Measurements from ENCODE around the gene ZNF638. TPM values are rescaled to one million over a fixed set of nuclear protein-coding genes. Genes with fewer than 3 reads are reported as not detected.
A peak's percentile ranks its signal among the peaks of the same experiment; 100 is the strongest.
"Not testable (repeated sequence)": the region's sequence is repeated elsewhere in the genome, so short reads cannot be mapped to it uniquely, and the experiment has no call there.

The ZNF638 gene
- total and polyA plus RNA-seq, 2 donors = 149 to 210 TPM

GRCh38 chr2:71393216-71393615 lies 61.6 kb downstream of the ZNF638 start:
- DNase-seq (ENCODE audit: low read depth in 6 of 9, low spot score in 9 of 9) = no peak
- H3K27me3 ChIP-seq (ENCODE audit: control insufficient read depth in 2 of 2, insufficient read depth in 1 of 2, low read length in 1 of 2) = no peaks in the 10 kb centered on the region
- no peak overlapping the region for H3K27ac ChIP-seq (ENCODE audit: low read depth in 1 of 2, low read length in 1 of 2)
- no peak overlapping the region for H3K4me3 ChIP-seq (ENCODE audit: low read length in 2 of 2)
- H3K9me3 ChIP-seq (ENCODE audit: control insufficient read depth in 2 of 2, insufficient read depth in 1 of 2, low read length in 1 of 2) = peaks cover 2 to 3% of the 10 kb centered on the region in 2 donors
- H3K4me1 ChIP-seq (ENCODE audit: control insufficient read depth in 2 of 2, insufficient read depth in 2 of 2, low read length in 2 of 2) = no peaks in the 10 kb centered on the region
- peaks cover 61 to 79% of the 10 kb centered on the region in 2 donors for H3K36me3 ChIP-seq (ENCODE audit: control insufficient read depth in 2 of 2, insufficient read depth in 2 of 2, low read length in 1 of 2)
- WGBS = 98% methylated on average over 8 of the region's 8 CpGs

- no peaks in the 10 kb centered on the region for H3K27me3 ChIP-seq (ENCODE audit: control insufficient read depth in 2 of 2, insufficient read depth in 1 of 2, low read length in 1 of 2)
- H3K4me3 ChIP-seq (ENCODE audit: low read length in 2 of 2) = no peak overlapping the region
- DNase-seq (ENCODE audit: low read depth in 6 of 9, low spot score in 9 of 9) = no peak
- no peak overlapping the region for H3K27ac ChIP-seq (ENCODE audit: low read depth in 1 of 2, low read length in 1 of 2)
- peaks cover 43 to 66% of the 10 kb centered on the region in 2 donors for H3K36me3 ChIP-seq (ENCODE audit: control insufficient read depth in 2 of 2, insufficient read depth in 2 of 2, low read length in 1 of 2)
- no peaks in the 10 kb centered on the region for H3K4me1 ChIP-seq (ENCODE audit: control insufficient read depth in 2 of 2, insufficient read depth in 2 of 2, low read length in 2 of 2)
- 98% methylated on average over 10 of the region's 10 CpGs for WGBS
- no peaks in the 10 kb centered on the region for H3K9me3 ChIP-seq (ENCODE audit: control insufficient read depth in 2 of 2, insufficient read depth in 1 of 2, low read length in 1 of 2)
Observed at GRCh38 chr2:71395471-71395870, 63.9 kb downstream of the ZNF638 start.

GRCh38 chr2:71402427-71402826 lies 70.8 kb downstream of the ZNF638 start:
- no peaks in the 10 kb centered on the region for H3K4me1 ChIP-seq (ENCODE audit: control insufficient read depth in 2 of 2, insufficient read depth in 2 of 2, low read length in 2 of 2)
- no peak overlapping the region for H3K4me3 ChIP-seq (ENCODE audit: low read length in 2 of 2)
- H3K27me3 ChIP-seq (ENCODE audit: control insufficient read depth in 2 of 2, insufficient read depth in 1 of 2, low read length in 1 of 2) = no peaks in the 10 kb centered on the region
- no peaks in the 10 kb centered on the region for H3K9me3 ChIP-seq (ENCODE audit: control insufficient read depth in 2 of 2, insufficient read depth in 1 of 2, low read length in 1 of 2)
- DNase-seq (ENCODE audit: low read depth in 6 of 9, low spot score in 9 of 9) = no peak
- peaks cover 14 to 56% of the 10 kb centered on the region in 2 donors for H3K36me3 ChIP-seq (ENCODE audit: control insufficient read depth in 2 of 2, insufficient read depth in 2 of 2, low read length in 1 of 2)
- whole genome bisulfite sequencing = 99% methylated on average over 3 of the region's 3 CpGs
- no peak overlapping the region for H3K27ac ChIP-seq (ENCODE audit: low read depth in 1 of 2, low read length in 1 of 2)

- H3K9me3 ChIP-seq (ENCODE audit: control insufficient read depth in 2 of 2, insufficient read depth in 1 of 2, low read length in 1 of 2) = no peaks in the 10 kb centered on the region
- no peak overlapping the region for H3K4me3 ChIP-seq (ENCODE audit: low read length in 2 of 2)
- no peaks in the 10 kb centered on the region for H3K27me3 ChIP-seq (ENCODE audit: control insufficient read depth in 2 of 2, insufficient read depth in 1 of 2, low read length in 1 of 2)
- H3K36me3 ChIP-seq (ENCODE audit: control insufficient read depth in 2 of 2, insufficient read depth in 2 of 2, low read length in 1 of 2) = peaks cover 5 to 34% of the 10 kb centered on the region in 2 donors
- WGBS = 95% methylated on average over 3 of the region's 3 CpGs
- H3K27ac ChIP-seq (ENCODE audit: low read depth in 1 of 2, low read length in 1 of 2) = no peak overlapping the region
- no peaks in the 10 kb centered on the region for H3K4me1 ChIP-seq (ENCODE audit: control insufficient read depth in 2 of 2, insufficient read depth in 2 of 2, low read length in 2 of 2)
- DNase-seq (ENCODE audit: low read depth in 6 of 9, low spot score in 9 of 9) = no peak
Observed at GRCh38 chr2:71409611-71410010, 78.0 kb downstream of the ZNF638 start.

- WGBS = 95% methylated on average over 4 of the region's 4 CpGs
- DNase-seq (ENCODE audit: low read depth in 6 of 9, low spot score in 9 of 9) = no peak
- Histone ChIP-seq H3K27me3 (ENCODE audit: control insufficient read depth in 2 of 2, insufficient read depth in 1 of 2, low read length in 1 of 2) (no peaks in the 10 kb centered on the region), H3K9me3 (ENCODE audit: control insufficient read depth in 2 of 2, insufficient read depth in 1 of 2, low read length in 1 of 2) (no peaks in the 10 kb centered on the region), H3K36me3 (ENCODE audit: control insufficient read depth in 2 of 2, insufficient read depth in 2 of 2, low read length in 1 of 2) (peaks cover 3 to 27% of the 10 kb centered on the region in 2 donors), H3K4me3 (ENCODE audit: low read length in 2 of 2) (no peak overlapping the region), H3K27ac (ENCODE audit: low read depth in 1 of 2, low read length in 1 of 2) (no peak overlapping the region), H3K4me1 (ENCODE audit: control insufficient read depth in 2 of 2, insufficient read depth in 2 of 2, low read length in 2 of 2) (no peaks in the 10 kb centered on the region)
Observed at GRCh38 chr2:71410696-71411095, 79.1 kb downstream of the ZNF638 start.

- H3K9me3 ChIP-seq (ENCODE audit: control insufficient read depth in 2 of 2, insufficient read depth in 1 of 2, low read length in 1 of 2); H3K36me3 ChIP-seq (ENCODE audit: control insufficient read depth in 2 of 2, insufficient read depth in 2 of 2, low read length in 1 of 2); H3K4me1 ChIP-seq (ENCODE audit: control insufficient read depth in 2 of 2, insufficient read depth in 2 of 2, low read length in 2 of 2); DNase-seq (ENCODE audit: low read depth in 6 of 9, low spot score in 9 of 9); H3K27me3 ChIP-seq (ENCODE audit: control insufficient read depth in 2 of 2, insufficient read depth in 1 of 2, low read length in 1 of 2): not testable (repeated sequence)
- H3K27ac ChIP-seq (ENCODE audit: low read depth in 1 of 2, low read length in 1 of 2) = peak overlapping the region; percentile 50 to 60
- peak overlapping the region in 1 of 2 donors; percentile 10 for H3K4me3 ChIP-seq (ENCODE audit: low read length in 2 of 2)
- 6% methylated on average over 8 of the region's 15 CpGs for WGBS
Observed at GRCh38 chr2:71416866-71417265, 85.3 kb downstream of the ZNF638 start.

- H3K4me3 ChIP-seq (ENCODE audit: low read length in 2 of 2) = peak overlapping the region; percentile 10 to 52
- H3K4me1 ChIP-seq (ENCODE audit: control insufficient read depth in 2 of 2, insufficient read depth in 2 of 2, low read length in 2 of 2) = no peaks in the 10 kb centered on the region
- H3K27ac ChIP-seq (ENCODE audit: low read depth in 1 of 2, low read length in 1 of 2) = peak overlapping the region in 1 of 2 donors; percentile 95
- H3K27me3 ChIP-seq (ENCODE audit: control insufficient read depth in 2 of 2, insufficient read depth in 1 of 2, low read length in 1 of 2) = no peaks in the 10 kb centered on the region
- 7% methylated on average over 7 of the region's 16 CpGs for WGBS
- no peaks in the 10 kb centered on the region for H3K9me3 ChIP-seq (ENCODE audit: control insufficient read depth in 2 of 2, insufficient read depth in 1 of 2, low read length in 1 of 2)
- DNase-seq (ENCODE audit: low read depth in 6 of 9, low spot score in 9 of 9) = peak; percentile 5 to 59 (median 18)
- peaks cover 0 to 8% of the 10 kb centered on the region in 2 donors for H3K36me3 ChIP-seq (ENCODE audit: control insufficient read depth in 2 of 2, insufficient read depth in 2 of 2, low read length in 1 of 2)
Observed at GRCh38 chr2:71417300-71418202, 86.0 kb downstream of the ZNF638 start.

GRCh38 chr2:71419145-71419544 lies 87.6 kb downstream of the ZNF638 start:
- Histone ChIP-seq H3K4me3 (ENCODE audit: low read length in 2 of 2) (no peak overlapping the region), H3K27me3 (ENCODE audit: control insufficient read depth in 2 of 2, insufficient read depth in 1 of 2, low read length in 1 of 2) (no peaks in the 10 kb centered on the region), H3K4me1 (ENCODE audit: control insufficient read depth in 2 of 2, insufficient read depth in 2 of 2, low read length in 2 of 2) (no peaks in the 10 kb centered on the region), H3K36me3 (ENCODE audit: control insufficient read depth in 2 of 2, insufficient read depth in 2 of 2, low read length in 1 of 2) (peaks cover 7 to 23% of the 10 kb centered on the region in 2 donors), H3K9me3 (ENCODE audit: control insufficient read depth in 2 of 2, insufficient read depth in 1 of 2, low read length in 1 of 2) (no peaks in the 10 kb centered on the region), H3K27ac (ENCODE audit: low read depth in 1 of 2, low read length in 1 of 2) (no peak overlapping the region)
- WGBS = 98% methylated on average over 4 of the region's 4 CpGs
- DNase-seq (ENCODE audit: low read depth in 6 of 9, low spot score in 9 of 9) = no peak

GRCh38 chr2:71419976-71420375 lies 88.4 kb downstream of the ZNF638 start:
- no peak for DNase-seq (ENCODE audit: low read depth in 6 of 9, low spot score in 9 of 9)
- Histone ChIP-seq H3K4me1 (ENCODE audit: control insufficient read depth in 2 of 2, insufficient read depth in 2 of 2, low read length in 2 of 2) (no peaks in the 10 kb centered on the region), H3K9me3 (ENCODE audit: control insufficient read depth in 2 of 2, insufficient read depth in 1 of 2, low read length in 1 of 2) (no peaks in the 10 kb centered on the region), H3K36me3 (ENCODE audit: control insufficient read depth in 2 of 2, insufficient read depth in 2 of 2, low read length in 1 of 2) (peaks cover 7 to 28% of the 10 kb centered on the region in 2 donors), H3K4me3 (ENCODE audit: low read length in 2 of 2) (no peak overlapping the region), H3K27me3 (ENCODE audit: control insufficient read depth in 2 of 2, insufficient read depth in 1 of 2, low read length in 1 of 2) (no peaks in the 10 kb centered on the region), H3K27ac (ENCODE audit: low read depth in 1 of 2, low read length in 1 of 2) (no peak overlapping the region)
- WGBS = 97% methylated on average over 1 of the region's 1 CpG
